Measurements from ENCODE around the gene PHF20.
"Not testable (repeated sequence)": the region's sequence is repeated elsewhere in the genome, so short reads cannot be mapped to it uniquely, and the experiment has no call there.

The PHF20 gene

DNA sequence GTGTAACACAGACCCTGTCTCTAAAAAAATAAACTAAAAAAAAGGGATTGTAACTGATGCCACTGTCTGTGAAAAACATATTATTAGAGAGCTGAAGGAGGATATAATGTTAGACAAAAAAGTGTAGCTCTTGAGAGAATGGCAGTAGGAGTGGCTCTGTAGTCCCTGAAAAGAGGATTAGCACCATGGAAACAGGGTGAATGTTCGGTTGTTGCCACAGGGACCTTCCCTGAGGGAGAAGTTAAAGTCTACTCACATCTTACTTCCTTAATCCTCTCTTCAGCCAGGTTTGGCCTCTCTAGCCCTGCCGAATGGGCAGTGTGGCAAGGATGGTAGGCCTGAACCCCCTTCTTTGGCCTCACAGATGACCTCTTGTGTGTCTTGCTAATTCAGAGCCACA lies 170.4 kb downstream of the PHF20 start:
- no peak for DNase-seq

DNA sequence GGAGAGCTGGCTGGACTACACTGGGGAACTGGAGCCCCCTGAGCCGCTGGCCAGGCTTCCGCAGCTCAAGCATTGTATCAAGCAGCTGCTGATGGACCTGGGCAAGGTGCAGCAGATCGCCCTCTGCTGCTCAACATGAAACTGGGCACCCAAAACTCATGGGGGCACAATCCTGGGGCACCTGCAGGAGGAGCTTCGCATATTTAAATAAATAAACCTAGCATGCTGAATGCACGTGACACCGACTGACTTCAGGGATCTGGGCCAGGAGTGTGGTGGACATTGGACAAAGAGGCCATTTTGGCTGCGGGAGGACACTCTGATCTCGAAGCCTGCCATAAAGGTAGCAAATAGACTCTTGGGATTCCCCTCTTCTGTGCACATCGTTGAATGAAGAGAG lies 175.7 kb downstream of the PHF20 start:
- DNase-seq, result peak; percentile 46

DNA sequence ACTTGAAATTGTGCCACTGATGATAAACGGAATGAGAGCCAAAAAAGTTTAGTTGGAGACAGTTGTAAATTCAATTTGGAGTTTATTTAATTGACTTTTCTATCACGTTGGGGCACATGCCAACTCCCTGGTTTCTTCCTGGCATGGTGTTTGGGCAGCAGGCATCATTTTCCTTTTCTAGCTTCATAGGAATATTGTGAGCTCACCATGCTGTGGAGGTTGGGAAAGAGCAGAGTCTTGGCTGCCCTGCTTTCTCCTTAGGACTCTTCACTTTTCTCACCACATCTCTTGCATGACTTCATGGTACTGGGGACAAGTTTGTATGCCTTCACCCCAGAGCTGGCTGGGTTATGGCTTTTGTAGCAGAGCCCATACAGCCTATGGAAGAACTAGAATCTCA lies 176.1 kb downstream of the PHF20 start:
- DNase-seq, result no peak

DNA sequence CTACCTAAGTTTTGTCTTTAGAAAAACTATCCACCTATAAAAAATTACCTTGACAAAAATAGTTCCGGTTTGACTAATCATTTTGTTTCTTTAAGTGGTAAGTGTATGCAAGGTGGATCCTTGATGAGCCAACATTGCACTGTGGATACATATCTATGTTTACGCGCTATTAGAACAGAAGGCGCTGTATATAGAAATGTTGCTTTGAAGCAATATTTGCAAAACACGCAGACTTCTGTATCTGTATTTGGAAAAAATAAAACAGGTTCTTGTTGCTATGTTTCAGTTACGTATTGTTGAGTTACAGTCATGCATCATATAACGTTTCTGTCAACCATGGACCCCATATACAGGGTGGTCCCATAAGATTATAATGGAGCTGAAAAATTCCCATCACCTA lies 178.3 kb downstream of the PHF20 start:
- no peak for DNase-seq

DNA sequence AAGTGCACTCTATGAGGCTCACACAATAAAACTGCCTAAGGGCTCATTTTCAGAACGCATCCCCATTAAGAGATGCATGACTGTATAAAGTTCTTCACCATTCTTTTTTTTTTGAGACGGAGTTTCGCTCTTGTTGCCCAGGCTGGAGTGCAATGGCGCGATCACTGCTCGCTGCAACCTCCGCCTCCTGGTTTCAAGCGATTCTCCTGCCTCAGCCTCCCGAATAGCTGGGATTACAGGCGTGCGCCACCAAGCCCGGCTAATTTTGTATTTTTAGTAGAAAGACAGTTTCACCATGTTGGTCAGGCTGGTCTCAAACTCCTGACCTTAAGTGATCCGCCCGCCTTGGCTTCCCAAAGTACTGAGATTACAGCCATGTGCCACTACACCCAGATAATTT lies 180.3 kb downstream of the PHF20 start:
- not testable (repeated sequence) for DNase-seq

DNA sequence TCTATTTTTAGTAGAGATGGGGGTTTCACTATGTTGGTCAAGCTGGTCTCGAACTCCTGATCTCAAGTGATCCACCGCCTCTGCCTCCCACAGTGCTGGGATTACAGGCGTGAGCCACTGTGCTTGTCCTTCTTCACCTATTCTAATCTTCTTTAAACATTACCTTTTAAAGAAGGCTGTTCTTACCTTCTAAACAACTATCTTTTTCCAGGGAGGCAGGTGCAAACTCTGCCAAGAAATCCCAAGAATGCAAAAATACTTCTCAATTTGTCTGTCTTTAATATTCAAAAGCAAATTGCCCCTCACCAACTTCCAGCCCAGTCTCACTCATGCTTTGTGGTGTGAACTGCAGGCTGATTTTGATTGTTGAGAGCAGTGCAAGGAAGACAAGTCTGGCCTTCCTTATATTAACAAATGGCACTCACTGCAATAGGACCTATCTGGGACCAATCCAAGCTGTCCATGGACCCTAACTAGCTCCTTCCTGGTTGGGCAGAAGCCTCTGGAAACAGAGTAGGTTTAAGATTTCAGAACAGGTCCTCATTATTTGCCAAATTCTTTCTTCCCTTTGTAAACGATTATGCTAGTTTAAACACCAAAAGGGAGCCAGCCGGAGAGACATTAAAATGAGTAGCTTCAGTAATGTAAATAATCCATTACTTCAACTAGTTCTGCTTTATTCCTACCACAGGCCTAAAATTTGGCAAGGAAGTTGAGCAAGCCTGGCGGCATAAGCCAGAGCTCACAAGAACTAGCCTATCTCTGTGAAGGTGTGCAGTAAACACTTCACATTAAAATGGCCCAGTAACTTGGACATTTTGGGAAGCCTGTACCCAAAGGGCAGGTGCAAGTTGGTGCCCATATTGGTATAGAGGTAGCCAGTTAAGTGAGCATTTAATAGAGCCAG lies 180.9 kb downstream of the PHF20 start:
- DNase-seq, result peak; percentile 45

DNA sequence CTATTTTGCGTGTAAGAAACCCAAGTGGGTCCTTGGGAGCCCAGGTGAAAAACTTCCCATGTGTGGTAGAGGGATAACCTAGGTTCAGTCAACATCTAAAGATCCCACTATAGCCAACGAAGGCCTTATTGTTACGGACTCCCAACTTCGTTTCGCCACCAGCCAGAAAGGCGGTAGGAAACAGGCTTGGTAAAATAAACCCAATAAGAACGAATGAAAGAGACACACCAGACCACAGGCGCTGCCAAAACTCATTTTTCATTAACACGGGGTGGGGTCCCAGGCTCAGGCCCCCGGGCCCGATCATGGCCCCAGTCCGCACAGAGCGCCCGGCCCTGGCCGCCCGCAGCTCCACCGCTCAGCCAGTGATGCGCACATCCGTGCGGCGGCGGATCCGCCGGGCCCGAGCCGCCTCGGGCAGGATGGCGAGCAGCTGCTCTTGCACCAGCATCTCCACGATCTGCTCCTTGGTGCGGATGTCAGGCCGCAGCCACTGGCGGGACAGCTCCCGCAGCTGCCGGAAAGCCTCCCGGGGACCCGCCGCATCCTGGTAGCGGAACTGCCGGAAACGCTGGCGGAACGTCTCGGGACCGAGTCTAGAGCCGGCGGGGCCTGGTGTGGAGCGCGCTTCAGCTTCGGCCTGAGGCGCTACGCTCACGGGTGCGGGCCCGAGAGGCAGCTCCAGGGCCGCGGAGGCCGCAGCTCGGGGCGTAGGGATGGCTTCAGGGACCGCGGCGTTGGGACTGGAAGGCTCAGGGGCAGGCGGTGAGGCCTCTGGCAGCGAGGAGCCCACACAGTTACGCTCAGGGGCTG lies 181.8 kb downstream of the PHF20 start:
- peak; percentile 78 for DNase-seq

DNA sequence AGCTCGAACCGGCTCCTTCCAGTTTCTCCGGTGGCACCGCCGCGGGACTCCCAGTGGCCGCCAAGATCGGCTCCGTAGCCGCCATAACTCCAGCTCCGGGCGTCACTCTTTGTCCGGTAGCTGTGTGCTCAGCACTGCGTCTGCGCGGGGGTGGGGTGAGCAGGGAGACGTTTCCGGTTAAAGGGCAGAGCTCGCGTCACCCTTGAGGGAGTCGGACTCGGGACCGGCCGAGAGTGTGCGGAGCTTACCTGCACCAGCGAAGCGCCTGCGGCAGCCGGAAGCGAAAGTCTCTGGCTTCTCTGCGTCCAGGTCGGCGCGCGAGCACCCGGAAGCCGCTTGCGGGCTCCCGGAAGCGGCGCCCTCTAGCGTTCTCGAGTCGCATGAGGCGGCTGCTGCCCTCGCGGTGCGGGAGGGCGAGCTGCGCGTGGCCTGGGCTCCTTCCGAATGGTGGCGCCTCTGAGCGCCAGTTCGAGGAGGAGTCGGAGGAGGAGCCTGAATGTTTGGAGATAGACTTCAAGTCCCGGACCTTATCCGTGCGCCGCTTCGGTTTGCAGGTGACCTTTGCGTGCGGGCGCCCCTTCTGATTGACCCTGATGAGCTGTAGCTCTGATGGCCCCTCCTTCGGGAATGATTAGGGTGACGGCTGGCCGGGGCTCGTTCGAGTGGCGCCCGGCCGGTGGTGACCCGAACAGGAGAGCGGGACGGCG lies 182.5 kb downstream of the PHF20 start, which contains the start of gene SCAND1:
Gene SCAND1, minus strand, starts transcription at position 303 of the 707 bp plus-strand sequence. Its CDS starts 218 bp downstream, at position 85.
- peak; percentile 99 for DNase-seq

DNA sequence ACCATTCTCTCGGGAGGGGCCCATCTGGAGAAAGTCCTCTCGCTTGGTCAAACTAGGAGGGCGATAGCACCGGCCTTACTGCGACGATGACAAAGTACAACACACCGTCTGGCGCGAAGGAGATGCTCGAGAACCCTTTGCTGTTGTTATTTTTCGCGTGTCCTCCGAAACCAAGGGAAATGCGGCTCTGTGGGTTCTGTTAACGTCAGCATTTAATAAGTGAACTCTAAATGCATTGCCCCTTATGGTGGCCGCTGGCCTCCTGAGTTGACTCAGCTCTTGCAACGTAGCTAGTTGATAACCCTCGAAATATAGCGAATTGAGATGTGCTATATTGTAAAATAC lies 183.1 kb downstream of the PHF20 start:
- peak; percentile 78 for DNase-seq

DNA sequence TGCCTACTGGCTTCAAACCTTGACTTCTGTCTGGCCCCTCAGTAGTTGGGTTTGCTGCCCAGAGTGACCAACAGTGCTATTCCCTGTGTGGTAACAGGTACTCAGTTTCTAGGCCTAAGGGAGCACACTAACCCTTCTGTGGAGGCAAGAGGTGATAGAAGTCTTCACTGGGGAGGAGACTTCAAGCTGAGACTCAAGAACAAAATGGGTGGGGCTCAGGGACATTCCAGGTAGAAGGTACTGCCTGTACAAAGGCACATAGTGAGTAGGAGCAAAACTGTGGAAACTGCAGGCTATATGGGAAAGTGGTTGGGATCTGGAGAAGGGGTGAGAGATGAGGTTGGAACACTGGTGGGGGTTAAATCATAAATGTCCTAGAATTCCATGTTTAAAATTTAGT lies 184.8 kb downstream of the PHF20 start:
- DNase-seq, result no peak

DNA sequence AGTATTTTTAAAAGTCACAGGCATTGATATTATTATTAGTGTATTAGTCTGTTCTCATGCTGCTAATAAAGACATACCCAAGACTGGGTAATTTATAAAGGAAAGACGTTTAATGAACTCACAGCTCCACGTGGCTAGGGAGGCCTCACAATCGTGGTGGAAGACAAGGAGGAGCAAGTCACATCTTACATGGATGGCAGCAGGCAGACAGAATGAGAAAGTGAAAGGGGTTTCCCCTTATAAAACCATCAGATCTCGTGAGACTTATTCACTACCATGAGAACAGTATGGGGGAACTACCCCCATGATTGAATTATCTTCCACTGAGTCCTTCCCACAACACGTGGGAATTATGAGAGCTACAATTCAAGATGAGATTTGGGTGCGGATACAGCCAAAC lies 187.5 kb downstream of the PHF20 start:
- DNase-seq, result not testable (repeated sequence)

DNA sequence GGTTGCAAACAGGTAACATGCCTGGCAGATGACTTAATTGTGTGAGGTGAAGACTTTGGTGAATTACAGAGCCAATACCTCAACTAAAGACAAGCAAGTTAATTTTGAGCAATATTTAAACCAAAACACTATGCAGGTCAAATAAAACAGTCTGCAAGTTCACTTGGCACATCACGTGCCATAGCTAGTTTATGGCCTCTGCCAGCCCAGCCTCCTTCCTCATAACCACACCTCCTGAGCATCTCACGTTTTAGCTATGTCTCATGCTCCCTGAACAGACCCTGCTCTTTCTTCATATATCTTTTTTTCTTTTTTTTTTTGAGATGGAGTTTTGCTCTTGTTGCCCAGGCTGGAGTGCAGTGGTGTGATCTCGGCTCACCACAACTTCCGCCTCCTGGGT lies 192.1 kb downstream of the PHF20 start:
- DNase-seq, result no peak

DNA sequence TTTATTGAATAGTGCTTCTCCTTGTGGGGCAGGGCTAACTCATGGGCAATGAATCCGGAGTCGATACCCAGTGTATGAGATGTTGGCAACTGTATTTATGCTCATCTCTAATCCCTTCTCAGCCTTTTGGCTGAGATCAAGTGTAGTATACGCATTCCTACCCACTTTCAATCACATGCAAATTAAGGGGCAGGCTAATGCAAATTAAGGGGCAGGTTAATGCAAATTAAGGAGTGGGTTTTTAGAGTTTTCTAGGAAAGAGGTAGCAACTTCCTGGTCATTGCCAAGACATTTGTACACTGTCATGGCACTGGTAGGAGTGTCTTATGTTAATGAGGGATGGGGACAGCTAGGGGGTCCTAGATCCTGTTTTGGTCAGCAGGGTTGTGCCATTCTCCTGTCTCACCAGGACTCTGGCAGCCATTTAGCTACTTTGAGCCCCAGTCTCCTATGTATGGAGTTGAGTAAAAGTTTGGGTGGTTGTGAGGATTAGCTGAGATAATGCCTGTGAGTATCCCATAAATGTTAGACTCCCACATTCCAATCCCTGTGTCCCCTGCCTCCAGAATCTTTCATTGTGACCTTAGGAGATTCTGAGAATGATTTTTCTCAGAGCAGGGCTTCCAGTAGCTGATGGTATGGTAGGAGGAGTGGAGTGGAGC lies 196.3 kb downstream of the PHF20 start, which contains the start of gene CNBD2:
Gene CNBD2, plus strand, starts transcription at position 612 of the 662 bp plus-strand sequence. CDS start 173 bp downstream, outside the sequence.
- no peak for DNase-seq

DNA sequence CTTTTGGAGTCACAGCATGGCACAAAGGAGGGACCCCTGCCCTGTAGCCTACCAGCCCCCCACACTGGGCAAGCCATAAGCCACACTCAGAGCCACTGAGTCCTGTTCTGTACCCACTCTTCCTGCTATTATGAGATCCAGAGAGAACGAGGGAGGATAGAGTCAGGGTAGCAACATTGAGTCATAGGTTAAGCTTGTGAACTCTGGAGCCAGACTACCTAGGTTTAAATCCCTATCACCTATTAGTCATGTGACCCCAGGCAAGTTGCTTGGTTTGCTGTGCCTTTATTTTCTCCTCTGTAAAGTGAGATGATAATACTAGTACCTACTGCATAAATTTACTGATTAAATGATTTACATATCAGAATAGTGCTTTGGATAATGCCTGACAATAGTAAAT lies 197.1 kb downstream of the PHF20 start:
- DNase-seq, result peak; percentile 29

DNA sequence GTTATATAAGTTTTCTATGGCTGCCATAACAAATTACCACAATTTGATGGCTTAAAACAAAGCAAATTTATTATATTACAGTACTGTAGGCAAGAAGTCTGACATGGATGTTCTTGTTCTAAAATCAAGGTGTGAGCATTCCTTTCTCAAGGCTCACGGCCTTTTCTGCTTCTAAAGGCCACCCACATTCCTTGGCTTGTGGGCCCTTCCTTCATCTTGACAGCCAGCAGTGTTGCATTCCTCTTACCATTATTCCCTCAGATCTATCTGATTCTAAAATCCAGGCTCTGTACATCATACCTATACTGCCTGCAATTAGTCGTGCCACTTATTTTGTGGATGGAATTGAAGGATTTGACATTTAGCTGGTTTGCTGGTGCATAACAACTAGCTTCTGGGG lies 200.2 kb downstream of the PHF20 start:
- DNase-seq, result no peak

DNA sequence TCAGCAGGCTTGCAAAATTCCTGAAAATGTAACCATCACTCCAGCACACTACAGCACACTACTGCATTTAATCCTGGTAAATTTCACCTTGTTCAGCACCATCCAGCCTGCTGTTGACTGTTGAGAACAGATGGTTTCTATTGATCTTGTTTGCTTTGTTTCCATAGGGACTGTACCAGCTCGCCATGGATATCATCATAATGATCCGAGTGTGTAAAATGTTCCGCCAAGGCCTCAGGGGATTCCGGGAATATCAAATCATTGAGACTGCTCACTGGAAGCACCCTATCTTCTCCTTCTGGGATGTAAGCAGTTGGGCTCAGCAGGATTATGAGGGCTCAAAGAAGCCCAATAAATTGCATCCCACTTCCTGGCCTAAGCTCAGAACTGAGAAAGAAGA lies 200.6 kb downstream of the PHF20 start:
- DNase-seq, result peak; percentile 47

DNA sequence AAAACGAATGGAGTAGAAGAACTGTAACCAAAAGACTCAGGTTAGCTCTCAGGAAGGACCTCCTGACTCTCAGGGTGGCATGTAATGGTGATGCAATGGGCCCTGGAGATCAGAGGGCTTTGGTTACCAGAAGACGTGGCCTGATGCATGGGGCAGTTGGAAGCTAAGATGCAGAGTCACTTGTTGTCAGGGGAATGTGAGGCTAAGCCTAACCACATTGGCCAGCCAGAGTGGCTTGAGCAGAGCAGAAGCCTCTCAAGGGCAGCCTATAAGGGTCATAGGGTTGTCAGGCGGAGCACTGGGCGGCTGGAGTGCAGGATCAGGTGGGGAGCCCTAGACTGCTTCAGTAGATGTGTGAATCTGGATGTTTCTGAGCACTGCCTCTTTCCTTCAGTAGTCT lies 202.4 kb downstream of the PHF20 start:
- no peak for DNase-seq

DNA sequence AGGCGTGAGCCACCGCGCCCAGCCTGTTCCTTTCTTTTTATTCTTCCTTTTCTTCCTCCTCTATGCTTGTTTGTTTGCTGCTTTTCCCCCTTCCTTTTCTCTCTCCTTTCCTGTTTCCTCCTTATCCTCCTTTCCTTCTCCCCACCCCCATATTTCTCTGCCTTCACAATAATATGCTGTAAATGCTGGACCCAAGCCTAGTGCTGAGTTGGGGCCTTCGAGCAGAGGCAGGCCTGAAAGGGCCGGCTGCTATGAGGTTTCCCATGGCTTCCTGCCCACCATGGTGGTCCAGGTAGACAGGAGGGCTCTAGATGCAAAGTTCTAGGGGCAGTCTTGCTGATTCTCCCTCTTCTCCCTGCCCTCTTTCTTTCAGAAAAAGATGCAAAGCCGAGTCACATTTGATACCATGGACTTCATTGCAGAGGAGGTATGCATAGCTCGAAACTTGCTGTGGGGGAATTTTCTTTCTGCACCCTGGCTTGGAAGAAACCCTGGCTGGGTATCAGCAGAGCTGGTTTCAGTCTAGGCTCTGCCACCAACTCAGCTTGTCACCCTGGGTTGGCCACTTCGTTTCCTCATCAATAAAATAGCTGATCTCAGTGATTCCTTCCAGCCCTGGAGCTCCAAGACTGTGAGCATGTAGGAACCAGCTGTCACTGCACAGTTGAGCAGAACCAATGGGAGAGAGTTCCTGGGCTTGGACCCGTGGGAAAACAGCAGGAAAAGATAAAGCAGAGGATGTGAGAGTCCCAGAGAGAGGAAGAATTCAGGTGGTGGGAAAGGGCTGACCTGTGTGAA lies 204.0 kb downstream of the PHF20 start:
- no peak for DNase-seq

DNA sequence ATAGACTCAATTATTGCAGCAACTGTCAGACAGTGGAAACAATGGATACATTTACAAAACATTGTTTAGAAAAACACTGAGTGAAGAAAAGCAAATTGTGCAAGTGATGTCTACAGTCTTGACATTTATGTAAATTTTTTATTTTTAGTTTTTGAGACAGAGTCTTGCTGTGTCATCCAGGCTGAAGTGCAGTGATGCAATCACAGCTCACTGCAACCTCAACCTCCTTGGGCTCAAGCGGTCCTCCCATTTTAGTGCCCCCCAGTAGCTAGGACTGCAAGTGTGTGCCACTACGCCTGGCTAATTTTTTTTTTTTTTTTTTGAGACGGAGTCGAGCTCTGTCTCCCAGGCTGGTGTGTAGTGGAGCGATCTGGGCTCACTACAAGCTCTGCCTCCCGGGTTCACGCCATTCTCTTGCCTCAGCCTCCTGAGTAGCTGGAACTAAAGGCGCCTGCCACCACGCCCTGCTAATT lies 206.3 kb downstream of the PHF20 start:
- no peak for DNase-seq

DNA sequence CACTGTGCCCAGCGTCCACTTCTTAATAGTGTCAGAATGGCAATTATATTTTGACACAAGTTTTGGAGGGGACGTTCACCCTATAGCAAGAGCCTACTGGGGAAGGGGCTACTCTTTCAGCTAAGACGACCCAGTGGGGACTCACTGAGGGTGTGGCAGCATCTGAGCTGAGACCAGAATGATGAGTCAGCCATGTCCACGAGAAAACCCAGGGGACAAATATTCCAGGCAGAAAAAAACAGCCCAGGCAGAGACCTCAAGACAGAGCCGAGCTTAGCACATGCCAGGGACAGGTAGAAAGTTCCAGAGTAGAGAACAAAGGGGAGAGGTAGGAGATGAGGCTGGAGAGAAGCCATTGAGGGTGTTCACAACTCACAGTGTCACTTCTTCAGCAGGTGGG lies 207.7 kb downstream of the PHF20 start:
- no peak for DNase-seq

DNA sequence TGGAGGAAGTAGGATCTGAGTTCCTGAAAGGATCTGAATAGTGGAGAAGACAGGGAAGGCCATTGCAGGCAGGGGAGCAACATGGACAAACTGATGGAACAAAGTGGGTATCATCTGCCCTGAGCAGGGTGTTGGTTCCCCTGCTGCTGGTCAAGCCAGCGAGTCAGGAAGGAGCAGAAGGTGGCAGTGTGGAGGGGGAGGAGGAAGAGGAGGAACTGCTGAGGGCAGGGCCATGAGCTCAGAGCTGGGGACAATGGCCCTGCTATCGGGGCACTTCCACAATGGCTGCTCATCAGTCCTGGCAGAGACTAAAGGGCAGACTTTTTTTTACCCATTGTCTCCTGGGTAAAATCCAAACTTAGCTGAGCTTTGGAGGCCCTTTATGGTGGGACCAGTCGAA lies 210.2 kb downstream of the PHF20 start:
- DNase-seq, result no peak

DNA sequence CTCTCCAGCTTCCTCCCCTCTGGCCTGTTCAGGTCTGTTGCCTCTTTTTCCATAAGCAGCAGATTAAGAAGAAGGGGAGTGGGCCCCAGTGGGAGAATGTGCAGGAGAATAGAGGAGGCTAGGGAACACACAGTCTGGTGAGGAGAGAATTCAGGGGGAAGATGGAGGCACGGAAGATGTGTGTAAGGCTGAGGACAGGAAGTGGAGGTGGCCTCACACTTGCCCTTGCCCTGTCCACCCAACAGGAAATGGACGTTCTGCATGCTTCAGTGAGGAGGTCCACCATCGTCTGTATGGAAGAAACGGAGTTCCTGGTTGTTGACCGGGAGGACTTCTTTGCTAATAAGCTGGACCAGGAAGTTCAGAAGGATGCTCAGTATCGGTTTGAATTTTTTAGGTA lies 212.6 kb downstream of the PHF20 start:
- no peak for DNase-seq

Data from DMS53 (cell line).